ENCODE data around the gene MRPS5.
"Not testable (repeated sequence)": the region's sequence is repeated elsewhere in the genome, so short reads cannot be mapped to it uniquely, and the experiment has no call there.

MRPS5 gene

DNA sequence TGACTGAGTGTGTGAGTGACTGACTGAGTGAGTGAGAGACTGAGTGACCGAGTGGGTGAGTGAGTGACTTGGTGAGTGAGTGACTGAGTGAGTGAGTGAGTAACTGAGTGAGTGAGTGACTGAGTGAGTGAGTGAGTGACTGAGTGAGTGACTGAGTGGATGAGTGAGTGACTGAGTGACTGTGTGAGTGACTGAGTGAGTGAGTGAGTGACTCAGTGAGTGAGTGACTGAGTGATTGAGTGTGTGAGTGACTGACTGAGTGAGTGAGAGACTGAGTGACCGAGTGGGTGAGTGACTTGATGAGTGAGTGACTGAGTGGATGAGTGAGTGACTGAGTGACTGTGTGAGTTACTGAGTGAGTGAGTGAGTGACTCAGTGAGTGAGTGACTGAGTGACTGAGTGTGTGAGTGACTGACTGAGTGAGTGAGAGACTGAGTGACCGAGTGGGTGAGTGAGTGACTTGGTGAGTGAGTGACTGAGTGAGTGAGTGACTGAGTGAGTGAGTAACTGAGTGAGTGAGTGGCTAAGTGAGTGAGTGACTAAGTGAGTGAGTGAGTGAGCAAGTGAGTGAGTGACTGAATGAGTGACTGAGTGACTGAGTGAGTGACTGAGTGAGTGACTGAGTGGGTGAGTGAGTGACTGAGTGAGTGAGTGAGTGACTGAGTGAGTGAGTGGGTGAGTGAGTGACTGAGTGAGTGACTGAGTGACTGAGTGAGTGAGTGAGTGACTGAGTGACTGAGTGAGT is 83.6 kb downstream of the MRPS5 start:
- not testable (repeated sequence) for H3K4me3 ChIP-seq (ENCODE audit: low read depth, low read length); DNase-seq (ENCODE audit: low read depth)

- H3K4me3 ChIP-seq (ENCODE audit: low read depth, low read length) = no peak overlapping the region
Measured at GRCh38 chr2:95037384-95037839, 84.2 kb downstream of the MRPS5 start.

GRCh38 chr2:95036596-95037383 is 84.8 kb downstream of the MRPS5 start:
- no peak for DNase-seq (ENCODE audit: low read depth)
- no peak overlapping the region for H3K4me3 ChIP-seq (ENCODE audit: low read depth, low read length)

More at GRCh38 chr2:95037384-95037839, 84.2 kb downstream of the MRPS5 start:
- no peak for DNase-seq (ENCODE audit: low read depth)

Data from skeletal muscle cell (primary cell).